ENCODE measurements around the gene MYBPC2.

Gene MYBPC2

GRCh38 chr19:50451223-50451534 lies 18.5 kb downstream of the MYBPC2 start (continued):
- TF ChIP-seq BACH2 (CRISPR knock-in tag; IDR thresholded peaks at IDR 0.05; ENCODE audit: borderline replicate concordance) (no peak), RARB (CRISPR knock-in tag; IDR thresholded peaks at IDR 0.05) (no peak)

DNA sequence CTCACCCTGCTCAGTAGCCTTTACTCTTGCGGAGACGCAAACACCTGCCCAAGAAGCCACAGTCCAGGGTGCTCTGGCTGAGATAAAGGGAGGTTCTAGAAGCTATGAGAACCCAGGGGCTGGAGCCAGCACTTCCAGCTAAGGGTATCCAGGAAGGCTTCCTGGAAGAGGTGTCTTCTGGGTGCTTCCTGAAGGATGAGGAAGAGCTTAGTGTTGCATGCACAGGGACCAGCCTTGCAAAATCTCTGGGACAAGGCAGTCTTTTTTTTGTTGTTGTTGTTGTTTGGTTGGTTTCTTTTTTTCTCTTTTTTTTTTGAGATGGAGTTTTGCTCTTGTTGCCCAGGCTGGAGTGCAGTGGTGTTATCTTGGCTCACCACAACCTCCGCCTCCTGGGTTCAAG lies 20.6 kb downstream of the MYBPC2 start:
- ATAC-seq: no peak
- TF ChIP-seq OSR1 (CRISPR knock-in tag; IDR thresholded peaks at IDR 0.05) (no peak), POU6F1 (CRISPR knock-in tag; IDR thresholded peaks at IDR 0.05; ENCODE audit: borderline replicate concordance, low read depth) (no peak), TSHZ2 (CRISPR knock-in tag; IDR thresholded peaks at IDR 0.05) (no peak), CSRNP3 (CRISPR knock-in tag; IDR thresholded peaks at IDR 0.05) (no peak), GLIS3 (CRISPR knock-in tag; IDR thresholded peaks at IDR 0.05) (no peak), SNAI2 (CRISPR knock-in tag; IDR thresholded peaks at IDR 0.05) (no peak), CREB5 (CRISPR knock-in tag; IDR thresholded peaks at IDR 0.05; ENCODE audit: low read depth) (no peak), ZC3H10 (CRISPR knock-in tag; IDR thresholded peaks at IDR 0.05) (no peak), ZNF8 (CRISPR knock-in tag; IDR thresholded peaks at IDR 0.05) (no peak), TOX (CRISPR knock-in tag; IDR thresholded peaks at IDR 0.05; ENCODE audit: borderline replicate concordance) (no peak)

DNA sequence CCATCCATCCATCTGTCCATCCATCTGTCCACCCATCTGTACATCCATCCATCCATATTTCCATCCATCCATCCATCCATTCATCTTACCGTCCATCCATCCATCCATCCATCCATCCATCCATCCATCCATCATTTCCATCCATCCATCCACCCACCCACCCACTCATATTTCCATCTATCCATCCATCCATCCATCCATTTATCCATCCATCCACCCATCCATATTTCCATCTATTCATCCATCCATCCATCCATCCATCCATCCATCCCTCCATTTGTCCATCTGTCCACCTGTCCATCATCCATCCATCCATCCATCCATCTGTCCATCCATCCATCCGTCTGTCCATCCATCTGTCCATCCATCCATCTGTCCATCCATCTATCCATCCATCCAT lies 23.3 kb downstream of the MYBPC2 start:
- ATAC-seq: no peak
- TF ChIP-seq CREB5 (CRISPR knock-in tag; IDR thresholded peaks at IDR 0.05; ENCODE audit: low read depth) (no peak), BACH2 (CRISPR knock-in tag; IDR thresholded peaks at IDR 0.05; ENCODE audit: borderline replicate concordance) (no peak), PPARA (CRISPR knock-in tag; IDR thresholded peaks at IDR 0.05; ENCODE audit: borderline replicate concordance) (no peak), TSHZ2 (CRISPR knock-in tag; IDR thresholded peaks at IDR 0.05) (no peak), ZNF565 (CRISPR knock-in tag; conservative IDR thresholded peaks at IDR 0.05; ENCODE audit: low read depth) (no peak), ZC3H10 (CRISPR knock-in tag; IDR thresholded peaks at IDR 0.05) (no peak), ESRRG (CRISPR knock-in tag; IDR thresholded peaks at IDR 0.05) (no peak), CSDC2 (CRISPR knock-in tag; IDR thresholded peaks at IDR 0.05) (no peak), CSRNP3 (CRISPR knock-in tag; IDR thresholded peaks at IDR 0.05) (no peak), GLIS3 (CRISPR knock-in tag; IDR thresholded peaks at IDR 0.05) (no peak), OSR1 (CRISPR knock-in tag; IDR thresholded peaks at IDR 0.05) (no peak)

Data from SK-N-SH treated with all-trans-retinoic acid at 6 μM for 48 hours (cell line).